HEK293T (cell line): ENCODE data around the gene PDE1A.

Experiments used
- ARNT ChIP-seq: fragments of 450-650 bp; IDR thresholded peaks from 2 replicates; pipeline ENCODE4 v1.6.1; 2017; ENCODE audit warnings: mild to moderate bottlenecking
- BHLHE40 ChIP-seq: fragments of 450-650 bp; IDR thresholded peaks from 2 replicates; pipeline ENCODE4 v1.6.1; 2016; ENCODE audit warnings: mild to moderate bottlenecking, moderate library complexity, borderline replicate concordance
- FOXK2 ChIP-seq: fragments of 450-650 bp; IDR thresholded peaks from 2 replicates; pipeline ENCODE4 v1.6.1; 2016; ENCODE audit warnings: mild to moderate bottlenecking
- FOXM1 ChIP-seq: fragments of 450-650 bp; IDR thresholded peaks from 2 replicates; pipeline ENCODE4 v1.6.1; 2017; ENCODE audit warnings: mild to moderate bottlenecking, borderline replicate concordance
- L3MBTL2 ChIP-seq: fragments of 450-650 bp; conservative IDR thresholded peaks from 2 replicates; pipeline ENCODE4 v1.6.1; 2016; ENCODE audit warnings: mild to moderate bottlenecking

DNA sequence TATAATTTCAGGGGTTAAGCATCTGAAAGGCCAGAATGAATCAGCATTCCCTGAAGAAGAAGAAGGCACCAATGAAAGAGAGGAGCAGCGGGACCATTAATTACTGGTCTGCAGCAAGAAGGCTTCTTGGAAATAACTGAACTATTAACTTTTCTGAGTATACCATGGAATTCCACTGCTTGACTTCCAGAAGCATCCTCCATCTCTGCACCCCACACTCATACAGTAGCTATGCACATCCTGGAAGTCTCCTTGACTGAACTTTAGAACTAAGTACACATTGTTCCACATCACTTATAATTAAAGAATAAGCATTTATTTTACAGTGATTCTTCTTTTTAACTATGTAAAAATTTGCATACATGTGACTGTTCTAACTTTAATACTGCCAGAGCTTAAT is 309.6 kb downstream of the PDE1A start:
- no peak for TF ChIP-seq ARNT
- no peak for TF ChIP-seq FOXM1
- no peak for TF ChIP-seq L3MBTL2
- TF ChIP-seq FOXK2 = no peak
- TF ChIP-seq BHLHE40 = no peak
